ENCODE results near the gene SORCS2.

GRCh38 chr4:7716010-7716721 is 523.8 kb downstream of the SORCS2 start:
- no peak for TF ChIP-seq TEAD4 (IDR thresholded peaks at IDR 0.05; ENCODE audit: low read depth, low read length)
- no peak for TF ChIP-seq KDM5A (IDR thresholded peaks at IDR 0.05; ENCODE audit: low read length)
- TF ChIP-seq RFX5 (IDR thresholded peaks at IDR 0.05; ENCODE audit: borderline replicate concordance, low read depth, low read length) = no peak
